NCI-H82 treated with DMSO at 0.1 percent for 48 hours (cell line): ENCODE measurements around the gene PDGFC.
"Not testable (repeated sequence)": the region's sequence is repeated elsewhere in the genome, so short reads cannot be mapped to it uniquely, and the experiment has no call there.

Experiments used
- DNase-seq: peaks from one replicate; lab custom pipeline; 2025; ENCODE audit not compliant: unreplicated experiment; lab: John Stamatoyannopoulos, UW

PDGFC gene

DNA sequence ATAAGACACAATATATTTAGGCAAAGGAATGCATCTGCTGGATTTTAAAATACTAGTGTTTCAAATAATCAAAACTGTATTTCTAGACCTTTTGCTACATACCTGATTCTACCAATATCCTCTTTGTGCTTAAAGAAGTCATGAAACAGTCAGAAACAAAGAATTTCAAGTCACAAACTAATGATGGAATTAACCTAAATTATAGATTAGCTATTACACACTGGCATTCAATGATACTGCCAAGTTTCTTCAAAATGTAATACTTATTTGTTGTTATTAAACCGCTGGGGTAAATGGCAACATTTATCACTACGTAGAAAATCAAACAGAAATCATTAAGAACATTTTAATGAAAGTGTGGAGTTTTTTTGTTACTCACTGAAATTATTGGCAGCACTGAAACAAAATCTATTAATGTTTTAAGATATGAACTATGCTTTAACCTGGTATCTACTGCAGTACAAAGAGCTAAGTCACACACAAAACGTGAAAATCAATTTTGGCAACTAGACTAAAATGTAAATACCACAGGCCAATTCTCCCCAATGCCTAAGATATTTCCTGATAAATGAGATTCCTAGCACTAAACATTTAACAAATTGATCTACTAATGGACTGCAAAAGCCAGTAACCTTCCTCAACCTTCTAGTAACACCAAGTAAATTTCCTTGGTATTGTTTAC lies 19.4 kb downstream of the PDGFC start:
- no peak for DNase-seq

- DNase-seq = no peak
Observed at GRCh38 chr4:156950948-156951347, 20.7 kb downstream of the PDGFC start.

DNA sequence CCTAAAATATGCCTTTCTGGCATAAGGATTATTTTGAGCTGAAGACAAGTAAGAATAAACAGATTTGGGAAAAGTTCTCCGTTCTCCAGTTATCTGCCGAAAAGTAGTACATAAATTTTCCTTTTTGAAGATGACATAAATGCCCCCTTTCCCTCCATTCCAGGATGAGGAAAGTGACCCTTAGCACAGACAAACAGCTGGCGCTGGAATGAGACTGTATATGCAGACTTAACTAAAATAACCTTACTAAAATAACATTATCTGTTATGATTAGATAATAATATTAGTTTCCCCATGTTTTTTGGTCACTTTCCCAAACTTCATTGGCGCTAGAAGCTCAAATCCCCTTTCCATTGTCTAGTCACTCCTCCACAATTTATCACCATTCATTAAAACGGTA lies 21.5 kb downstream of the PDGFC start:
- DNase-seq = no peak

GRCh38 chr4:156949373-156949814 lies 22.2 kb downstream of the PDGFC start:
- no peak for DNase-seq

DNA sequence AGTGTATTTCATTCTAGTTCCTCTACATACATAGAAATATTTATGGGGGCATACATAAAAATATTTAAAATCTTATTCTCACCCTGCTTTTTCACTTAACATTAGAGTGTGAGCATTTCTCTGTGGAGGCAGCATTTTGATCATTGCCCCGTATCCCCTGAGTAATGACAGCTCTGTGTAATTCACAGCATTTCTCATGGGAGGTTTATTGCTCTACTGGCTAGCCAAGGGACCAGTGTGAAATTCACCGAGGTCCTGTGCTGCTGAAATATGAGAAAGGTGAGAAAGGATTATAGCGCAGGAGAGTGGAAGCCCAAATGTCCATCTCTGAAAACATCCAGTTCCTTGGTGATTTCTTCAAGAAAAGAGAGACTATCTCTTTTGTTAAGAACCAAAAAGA lies 22.9 kb downstream of the PDGFC start:
- no peak for DNase-seq

DNA sequence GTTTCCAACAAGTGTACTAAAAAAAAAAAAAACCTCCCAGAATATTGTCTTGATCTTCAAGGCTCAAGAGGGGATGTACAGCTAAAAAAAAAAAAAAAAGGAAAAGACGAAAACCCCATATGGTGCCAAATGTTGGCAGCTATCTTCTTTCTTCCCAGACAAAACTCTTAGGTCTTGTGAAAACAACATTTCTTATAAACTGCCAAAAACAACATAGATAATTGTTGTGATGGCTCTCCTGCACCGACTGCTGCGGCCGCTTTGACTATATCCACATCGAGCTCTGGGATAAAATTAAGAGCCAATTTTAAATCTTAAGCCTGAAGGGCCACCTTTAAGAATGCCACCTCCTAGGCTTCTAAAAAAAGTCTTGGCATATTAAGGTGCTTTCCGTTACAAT lies 23.5 kb downstream of the PDGFC start:
- DNase-seq = no peak

GRCh38 chr4:156946516-156947424 lies 24.8 kb downstream of the PDGFC start:
- peak; percentile 79 for DNase-seq

DNA sequence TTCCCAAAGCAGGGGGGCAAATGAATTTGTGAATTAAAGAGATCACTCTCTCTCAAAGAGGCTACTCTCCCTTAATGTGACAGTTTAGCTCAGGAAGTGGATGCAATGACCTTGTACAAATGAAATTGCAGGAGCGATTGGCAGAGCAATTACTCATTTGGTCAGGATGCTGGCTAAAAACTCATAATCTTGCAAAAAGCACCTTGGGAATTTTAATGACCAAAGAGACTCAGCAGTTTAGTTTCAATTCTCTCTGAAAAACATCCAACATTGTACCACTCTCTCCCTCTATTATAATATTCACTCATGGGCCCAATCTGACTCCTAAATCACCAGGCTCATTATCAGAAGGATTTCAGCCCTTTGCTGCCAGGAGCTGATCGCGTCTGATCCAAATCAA lies 26.1 kb downstream of the PDGFC start:
- no peak for DNase-seq

DNA sequence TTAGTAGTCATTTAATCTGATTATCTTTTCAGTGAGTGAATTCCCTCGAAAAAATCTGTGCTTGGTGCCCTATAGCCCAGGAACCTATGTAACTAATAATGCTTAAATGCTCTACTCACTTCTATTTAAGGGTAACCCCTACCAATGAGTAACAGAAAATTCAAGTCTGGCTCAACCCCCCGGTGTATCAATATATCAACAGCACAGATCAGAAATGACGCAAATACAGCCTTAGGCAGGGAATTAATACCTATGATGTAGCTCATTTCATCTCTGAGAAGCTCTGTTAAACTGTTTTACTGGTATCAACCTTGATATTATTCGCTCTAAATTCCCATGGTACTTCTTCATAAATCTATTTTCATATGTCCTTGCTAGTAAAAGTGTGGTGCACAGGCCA lies 28.6 kb downstream of the PDGFC start:
- peak; percentile 78 for DNase-seq

DNA sequence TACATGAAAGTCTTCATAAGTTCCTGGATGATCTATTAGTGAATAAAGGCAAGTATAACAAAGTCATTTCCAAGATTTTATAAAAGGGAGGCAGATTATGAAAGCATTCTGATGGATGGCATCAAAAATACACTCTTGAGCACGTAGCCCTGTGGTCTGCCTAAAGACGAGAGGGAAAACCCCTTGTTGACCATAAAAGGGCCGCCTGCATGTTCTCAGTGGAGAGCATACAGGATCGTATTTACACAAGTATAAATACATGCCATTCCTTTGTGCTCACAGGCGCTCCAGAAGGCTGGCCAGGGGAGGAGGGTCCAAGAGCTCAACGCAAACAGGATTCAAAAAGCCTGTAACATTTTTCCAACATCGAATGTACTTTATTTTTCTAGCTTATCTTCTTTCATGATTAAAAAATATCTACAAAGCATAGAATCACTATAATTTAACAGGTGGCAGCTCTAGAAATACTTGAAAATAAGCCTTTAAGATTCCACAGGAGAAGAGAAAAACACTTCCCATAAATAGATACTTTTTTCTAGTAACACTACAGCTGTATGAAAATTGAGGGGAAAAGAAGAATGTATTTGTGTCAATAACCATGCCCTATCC lies 29.6 kb downstream of the PDGFC start:
- DNase-seq = peak; percentile 29

DNA sequence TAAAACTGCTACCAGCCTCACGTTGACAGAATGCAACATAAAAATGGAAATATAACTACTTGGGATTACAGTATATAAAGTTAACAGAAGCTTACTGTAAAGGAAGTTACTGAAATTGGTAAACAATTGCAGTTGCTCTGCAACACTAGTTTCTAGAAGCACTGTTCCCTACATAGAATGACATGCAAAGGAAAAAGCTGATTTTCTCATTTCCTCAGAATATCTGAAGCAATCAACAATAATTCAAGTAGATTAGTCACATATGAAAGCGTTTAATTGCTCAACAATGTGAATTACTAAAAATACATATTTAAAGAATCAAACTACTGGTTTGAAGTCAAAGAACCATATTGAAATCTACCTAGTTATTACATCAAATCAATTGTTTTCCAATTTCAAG lies 31.8 kb downstream of the PDGFC start:
- DNase-seq = no peak

DNA sequence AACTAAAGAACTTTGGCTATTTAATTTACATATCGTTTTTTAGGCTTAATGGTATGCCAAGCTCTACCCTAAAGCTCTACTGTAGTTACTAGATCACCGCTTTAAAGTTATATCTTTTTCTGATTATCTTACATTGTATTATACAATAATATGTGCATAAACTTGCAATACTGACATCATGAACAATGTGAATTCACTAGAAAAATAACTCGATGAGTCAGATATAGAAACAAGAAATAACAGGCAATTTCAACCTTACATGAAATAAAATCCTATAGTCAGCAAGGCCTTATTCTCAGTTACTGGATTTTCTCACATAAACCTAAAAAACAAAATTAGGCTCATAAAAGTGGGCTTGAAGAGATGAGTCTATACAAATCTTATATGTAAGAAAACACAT lies 32.5 kb downstream of the PDGFC start:
- no peak for DNase-seq

- DNase-seq = no peak
Observed at GRCh38 chr4:156934259-156934635, 37.4 kb downstream of the PDGFC start.

- DNase-seq = no peak
Observed at GRCh38 chr4:156933633-156934258, 37.9 kb downstream of the PDGFC start.

- not testable (repeated sequence) for DNase-seq
Observed at GRCh38 chr4:156932360-156932759, 39.2 kb downstream of the PDGFC start.

GRCh38 chr4:156931267-156931666 lies 40.3 kb downstream of the PDGFC start:
- no peak for DNase-seq

DNA sequence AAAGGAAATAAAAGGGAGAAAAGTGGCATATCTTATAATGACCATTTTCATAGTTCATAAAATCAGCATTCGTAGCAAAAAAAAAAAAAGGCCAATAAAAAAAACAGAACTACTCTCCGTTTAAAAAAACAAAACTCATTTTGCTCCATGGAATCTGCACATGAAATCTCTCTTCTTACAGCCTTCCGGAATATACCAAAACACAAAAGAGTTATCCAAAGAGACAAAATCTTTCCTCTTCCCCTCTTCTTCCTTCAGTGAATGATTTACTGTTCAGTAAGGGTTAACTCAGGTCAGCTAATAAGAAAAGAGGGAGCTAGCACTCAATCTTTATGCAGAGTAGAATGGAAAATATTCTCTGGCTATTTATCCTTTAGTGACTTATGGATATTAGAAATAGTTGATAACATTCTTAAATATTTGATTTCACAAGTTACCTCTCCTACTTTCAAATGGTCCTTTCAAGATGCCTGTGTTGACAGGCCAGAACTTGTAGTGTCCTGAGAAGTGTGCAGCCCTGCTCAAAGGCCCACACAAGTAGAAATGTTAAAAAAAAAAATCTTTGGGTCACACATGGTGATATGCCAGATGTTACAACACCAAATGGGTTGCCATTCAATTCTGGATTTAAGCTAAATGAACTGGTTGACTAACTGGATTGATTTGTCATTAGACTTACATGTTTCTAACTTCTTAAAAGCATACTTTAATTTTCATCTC lies 42.1 kb downstream of the PDGFC start:
- DNase-seq = no peak

DNA sequence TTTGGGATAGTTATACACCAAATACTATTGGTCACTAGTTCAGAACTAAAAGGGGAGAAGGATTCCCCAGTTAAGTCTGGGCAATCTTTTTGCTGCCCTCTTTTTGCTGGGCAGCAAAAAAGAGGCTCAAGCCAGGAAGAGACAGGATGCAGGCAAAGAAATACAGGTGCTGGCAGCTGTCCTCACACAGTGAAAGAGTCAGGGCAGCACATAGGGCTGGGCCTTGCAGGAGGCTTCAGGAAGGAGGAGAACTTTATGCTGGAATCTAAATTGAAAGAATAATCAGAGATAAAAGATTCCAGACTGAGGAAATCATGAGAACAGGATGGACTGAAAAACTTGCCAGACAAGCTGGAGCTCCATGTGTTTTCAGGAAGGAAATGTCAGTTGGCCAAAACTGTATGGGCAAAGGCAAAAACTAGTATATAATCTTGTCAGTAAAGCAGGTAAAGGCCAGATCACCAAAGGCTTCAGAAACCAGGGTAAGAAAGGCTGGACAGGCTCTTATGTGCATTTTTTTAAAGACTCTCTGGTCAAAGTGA lies 46.8 kb downstream of the PDGFC start:
- DNase-seq = no peak

DNA sequence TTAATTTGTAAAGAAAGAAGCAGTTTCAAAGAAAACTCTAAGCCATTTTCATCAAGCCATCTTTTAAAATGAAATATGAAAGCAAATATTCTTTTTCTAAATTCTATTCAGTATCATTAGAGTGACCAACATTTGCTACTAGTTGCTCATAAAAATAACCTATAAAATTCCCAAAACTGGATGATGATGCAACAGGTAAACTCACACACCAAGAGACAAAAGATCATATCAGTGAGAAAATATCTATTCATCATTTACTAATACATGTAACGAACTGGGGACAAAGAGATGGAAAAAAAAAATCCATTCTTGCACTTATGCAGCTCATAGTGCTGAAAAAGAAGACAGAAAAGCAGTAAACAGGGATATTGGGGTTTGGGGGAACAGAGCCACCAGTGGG lies 48.1 kb downstream of the PDGFC start:
- DNase-seq = no peak

- no peak for DNase-seq
Observed at GRCh38 chr4:156915221-156915620, 56.4 kb downstream of the PDGFC start.

- DNase-seq = no peak
Observed at GRCh38 chr4:156913234-156913633, 58.4 kb downstream of the PDGFC start.
